Urinary bladder (tissue), 4 donors: ENCODE data around the gene SVOPL. TPM values are rescaled to one million over a fixed set of nuclear protein-coding genes. Genes with fewer than 3 reads are reported as not detected.

Experiments
- DNase-seq: peaks from one replicate; pipeline ENCODE4 v3.0.0-alpha.2; 2015; ENCODE audit errors: extremely low spot score
- H3K27ac ChIP-seq: one replicate; pipeline ENCODE4 v1.5.1; 2013; ENCODE audit warnings: low read depth, mild to moderate bottlenecking, moderate library complexity
- H3K36me3 ChIP-seq: one replicate; pipeline ENCODE4 v1.6.1; 2013; ENCODE audit warnings: mild to moderate bottlenecking, moderate library complexity; ENCODE audit not compliant: insufficient read depth
- H3K4me1 ChIP-seq: one replicate; pipeline ENCODE4 v1.6.1; 2013; ENCODE audit warnings: mild to moderate bottlenecking, moderate library complexity; ENCODE audit not compliant: insufficient read depth
- H3K4me3 ChIP-seq: one replicate; pipeline ENCODE4 v1.5.1; 2013; ENCODE audit warnings: low read depth, low read length
- WGBS: extraction: QIAGEN DNeasy Blood & Tissue Kit; methylation state at CpG from one replicate; pipeline ENCODE4 v1.1.7; 2013; 5-methylcytosine and 5-hydroxymethylcytosine counted together
- polyA plus RNA-seq: library from polyadenylated mRNA; stranded (reverse); fragments of 200-250 nt; gene quantifications from one replicate; pipeline ENCODE4 v1.2.3, GENCODE V29; 2013
- small RNA-seq: library from RNA; depleted of rRNA; stranded (forward); fragments of <200 nt; gene quantifications from one replicate; pipeline ENCODE3, GENCODE V24; 2014
- total RNA-seq: library from RNA; depleted of rRNA; stranded (reverse); fragments of >200 nt; gene quantifications from one replicate; pipeline ENCODE4 v1.2.3, GENCODE V29; 2014
- donor health status: healthy with polysubstance abuse.
- donor health status: healthy.

Gene SVOPL
- total and polyA plus RNA-seq, 2 donors = 0.08 to 2.5 TPM

- Histone ChIP-seq H3K4me1 (no peaks in the 10 kb centered on the region), H3K36me3 (peaks cover 4% of the 10 kb centered on the region), H3K4me3 (no peak overlapping the region), H3K27ac (no peak overlapping the region)
- WGBS = 73% methylated on average over 5 of the region's 5 CpGs
- DNase-seq = no peak
Measured at GRCh38 chr7:138546064-138546619, 155.0 kb downstream of the SVOPL start.

- no peak overlapping the region for H3K4me3 ChIP-seq
- H3K4me1 ChIP-seq = no peaks in the 10 kb centered on the region
- H3K36me3 ChIP-seq = peaks cover 4% of the 10 kb centered on the region
- no peak overlapping the region for H3K27ac ChIP-seq
- no peak for DNase-seq
- whole genome bisulfite sequencing = 81% methylated on average over 6 of the region's 6 CpGs
Measured at GRCh38 chr7:138545123-138545522, 156.0 kb downstream of the SVOPL start.

Small RNA genes within 50 kb of the gene (small RNA-seq; reads per million reads assigned to genes)
- gene RF00561 = not detected

Other genes with a start within 250 kb of the SVOPL start
- 28.0 TPM for gene TRIM24, start 241.1 kb downstream of the SVOPL start, total RNA-seq
- gene TRIM24, start 241.1 kb downstream of the SVOPL start, polyA plus RNA-seq = 9.8 TPM
- gene TMEM213, start 96.6 kb upstream of the SVOPL start, total RNA-seq = not detected
- gene TMEM213, start 96.6 kb upstream of the SVOPL start, polyA plus RNA-seq = not detected
- gene ATP6V0A4, start 96.8 kb upstream of the SVOPL start, total RNA-seq = 0.37 TPM
- not detected for gene ATP6V0A4, start 96.8 kb upstream of the SVOPL start, polyA plus RNA-seq